Ishikawa (cell line): ENCODE data around the gene RALGAPA1.

Source experiments
- CEBPB ChIP-seq: IDR thresholded peaks from 2 replicates; pipeline ENCODE4 v1.6.1; 2012
- CREB1 ChIP-seq: IDR thresholded peaks from 2 replicates; pipeline ENCODE4 v1.6.1; 2012; ENCODE audit warnings: low read depth
- EP300 ChIP-seq: IDR thresholded peaks from 2 replicates; pipeline ENCODE4 v1.6.1; 2012; ENCODE audit warnings: borderline replicate concordance
- RAD21 ChIP-seq: IDR thresholded peaks from 2 replicates; pipeline ENCODE4 v1.6.1; 2012; ENCODE audit warnings: low read depth
- TAF1 ChIP-seq: IDR thresholded peaks from 2 replicates; pipeline ENCODE4 v1.6.1; 2012; ENCODE audit warnings: low read depth, mild to moderate bottlenecking
- TEAD4 ChIP-seq: IDR thresholded peaks from 2 replicates; pipeline ENCODE4 v1.6.1; 2012
- ZBTB7A ChIP-seq: IDR thresholded peaks from 2 replicates; pipeline ENCODE4 v1.6.1; 2012; ENCODE audit warnings: low read depth
- TF ChIP-seq, protein P1 (sequence below): IDR thresholded peaks from 2 replicates; pipeline ENCODE4 v1.6.1; 2012
- TF ChIP-seq, protein P2 (sequence below): IDR thresholded peaks from 2 replicates; pipeline ENCODE4 v1.6.1; 2012
- TF ChIP-seq, protein P3 (sequence below): IDR thresholded peaks from 2 replicates; pipeline ENCODE4 v1.6.1; 2012; ENCODE audit warnings: low read depth, mild to moderate bottlenecking

DNA sequence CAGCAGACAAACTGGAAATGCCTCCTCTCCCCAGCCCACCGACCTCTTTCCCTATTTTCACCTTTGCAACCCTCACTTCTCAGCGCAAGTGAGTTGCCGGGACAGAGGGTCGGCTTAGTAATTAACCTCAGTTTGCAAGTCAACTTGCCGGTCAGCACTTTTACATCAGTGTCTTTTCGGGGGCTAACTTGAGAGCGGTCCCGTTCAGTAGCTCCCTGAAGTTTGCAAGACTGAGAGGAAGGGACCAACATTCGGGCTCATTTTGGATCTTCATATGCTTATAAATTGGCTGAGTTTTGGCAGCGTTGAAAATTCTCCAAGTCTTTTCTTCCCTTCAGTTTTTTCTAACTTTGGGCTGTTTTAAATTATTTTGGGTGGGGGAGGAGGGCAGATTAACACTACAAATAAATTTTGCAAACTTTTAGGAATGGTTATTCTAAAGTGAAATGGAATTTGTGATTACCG is 17.9 kb upstream of the RALGAPA1 start:
- no peak for TF ChIP-seq RAD21
- TF ChIP-seq, protein P1, sequence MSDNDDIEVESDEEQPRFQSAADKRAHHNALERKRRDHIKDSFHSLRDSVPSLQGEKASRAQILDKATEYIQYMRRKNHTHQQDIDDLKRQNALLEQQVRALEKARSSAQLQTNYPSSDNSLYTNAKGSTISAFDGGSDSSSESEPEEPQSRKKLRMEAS: no peak
- TF ChIP-seq, protein P2, sequence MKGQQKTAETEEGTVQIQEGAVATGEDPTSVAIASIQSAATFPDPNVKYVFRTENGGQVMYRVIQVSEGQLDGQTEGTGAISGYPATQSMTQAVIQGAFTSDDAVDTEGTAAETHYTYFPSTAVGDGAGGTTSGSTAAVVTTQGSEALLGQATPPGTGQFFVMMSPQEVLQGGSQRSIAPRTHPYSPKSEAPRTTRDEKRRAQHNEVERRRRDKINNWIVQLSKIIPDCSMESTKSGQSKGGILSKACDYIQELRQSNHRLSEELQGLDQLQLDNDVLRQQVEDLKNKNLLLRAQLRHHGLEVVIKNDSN: no peak
- TF ChIP-seq EP300: no peak
- TF ChIP-seq TAF1: no peak
- no peak for TF ChIP-seq CEBPB
- TF ChIP-seq TEAD4: no peak
- TF ChIP-seq ZBTB7A: no peak
- TF ChIP-seq, protein P3, sequence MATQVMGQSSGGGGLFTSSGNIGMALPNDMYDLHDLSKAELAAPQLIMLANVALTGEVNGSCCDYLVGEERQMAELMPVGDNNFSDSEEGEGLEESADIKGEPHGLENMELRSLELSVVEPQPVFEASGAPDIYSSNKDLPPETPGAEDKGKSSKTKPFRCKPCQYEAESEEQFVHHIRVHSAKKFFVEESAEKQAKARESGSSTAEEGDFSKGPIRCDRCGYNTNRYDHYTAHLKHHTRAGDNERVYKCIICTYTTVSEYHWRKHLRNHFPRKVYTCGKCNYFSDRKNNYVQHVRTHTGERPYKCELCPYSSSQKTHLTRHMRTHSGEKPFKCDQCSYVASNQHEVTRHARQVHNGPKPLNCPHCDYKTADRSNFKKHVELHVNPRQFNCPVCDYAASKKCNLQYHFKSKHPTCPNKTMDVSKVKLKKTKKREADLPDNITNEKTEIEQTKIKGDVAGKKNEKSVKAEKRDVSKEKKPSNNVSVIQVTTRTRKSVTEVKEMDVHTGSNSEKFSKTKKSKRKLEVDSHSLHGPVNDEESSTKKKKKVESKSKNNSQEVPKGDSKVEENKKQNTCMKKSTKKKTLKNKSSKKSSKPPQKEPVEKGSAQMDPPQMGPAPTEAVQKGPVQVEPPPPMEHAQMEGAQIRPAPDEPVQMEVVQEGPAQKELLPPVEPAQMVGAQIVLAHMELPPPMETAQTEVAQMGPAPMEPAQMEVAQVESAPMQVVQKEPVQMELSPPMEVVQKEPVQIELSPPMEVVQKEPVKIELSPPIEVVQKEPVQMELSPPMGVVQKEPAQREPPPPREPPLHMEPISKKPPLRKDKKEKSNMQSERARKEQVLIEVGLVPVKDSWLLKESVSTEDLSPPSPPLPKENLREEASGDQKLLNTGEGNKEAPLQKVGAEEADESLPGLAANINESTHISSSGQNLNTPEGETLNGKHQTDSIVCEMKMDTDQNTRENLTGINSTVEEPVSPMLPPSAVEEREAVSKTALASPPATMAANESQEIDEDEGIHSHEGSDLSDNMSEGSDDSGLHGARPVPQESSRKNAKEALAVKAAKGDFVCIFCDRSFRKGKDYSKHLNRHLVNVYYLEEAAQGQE: no peak
- TF ChIP-seq CREB1: no peak
